HG02981 (cell line): Measurements from ENCODE around the gene HNRNPF.
"Not testable (repeated sequence)": the region's sequence is repeated elsewhere in the genome, so short reads cannot be mapped to it uniquely, and the experiment has no call there.

Source experiments
- ATAC-seq: cut with Tn5 transposase; IDR thresholded peaks from one replicate; pipeline ENCODE4 v1.9.1; 2021; ENCODE audit warnings: mild to moderate bottlenecking, moderate library complexity; ENCODE audit not compliant: unreplicated experiment

HNRNPF gene

GRCh38 chr10:43351301-43351700 is 57.7 kb downstream of the HNRNPF start:
- no peak for ATAC-seq

GRCh38 chr10:43350686-43351085 is 58.3 kb downstream of the HNRNPF start:
- ATAC-seq, result no peak

- no peak for ATAC-seq
Observed at GRCh38 chr10:43350156-43350555, 58.8 kb downstream of the HNRNPF start.

- peak; percentile 100 for ATAC-seq
Observed at GRCh38 chr10:43348511-43349312, 60.3 kb downstream of the HNRNPF start.

- no peak for ATAC-seq
Observed at GRCh38 chr10:43347997-43348396, 61.0 kb downstream of the HNRNPF start.

GRCh38 chr10:43344051-43344450 is 64.9 kb downstream of the HNRNPF start:
- ATAC-seq, result no peak

- no peak for ATAC-seq
Observed at GRCh38 chr10:43343126-43343525, 65.9 kb downstream of the HNRNPF start.

GRCh38 chr10:43342279-43343125 is 66.5 kb downstream of the HNRNPF start:
- ATAC-seq, result no peak

- no peak for ATAC-seq
Observed at GRCh38 chr10:43341450-43341849, 67.5 kb downstream of the HNRNPF start.

GRCh38 chr10:43340619-43341018 is 68.4 kb downstream of the HNRNPF start:
- no peak for ATAC-seq

- no peak for ATAC-seq
Observed at GRCh38 chr10:43340101-43340500, 68.9 kb downstream of the HNRNPF start.

- ATAC-seq, result no peak
Observed at GRCh38 chr10:43339136-43339535, 69.8 kb downstream of the HNRNPF start.

- ATAC-seq, result no peak
Observed at GRCh38 chr10:43338117-43338516, 70.9 kb downstream of the HNRNPF start.

GRCh38 chr10:43337536-43337935 is 71.5 kb downstream of the HNRNPF start:
- not testable (repeated sequence) for ATAC-seq

- ATAC-seq, result no peak
Observed at GRCh38 chr10:43336641-43337318, 72.2 kb downstream of the HNRNPF start.

- ATAC-seq, result no peak
Observed at GRCh38 chr10:43336061-43336460, 72.9 kb downstream of the HNRNPF start.
